HG02588 (cell line): Measurements from ENCODE around the gene MTRF1.
"Not testable (repeated sequence)": the region's sequence is repeated elsewhere in the genome, so short reads cannot be mapped to it uniquely, and the experiment has no call there.

Experiments used
- ATAC-seq: cut with Tn5 transposase; IDR thresholded peaks from one replicate; pipeline ENCODE4 v1.9.1; 2021; ENCODE audit warnings: mild to moderate bottlenecking, moderate library complexity; ENCODE audit not compliant: unreplicated experiment

The MTRF1 gene

DNA sequence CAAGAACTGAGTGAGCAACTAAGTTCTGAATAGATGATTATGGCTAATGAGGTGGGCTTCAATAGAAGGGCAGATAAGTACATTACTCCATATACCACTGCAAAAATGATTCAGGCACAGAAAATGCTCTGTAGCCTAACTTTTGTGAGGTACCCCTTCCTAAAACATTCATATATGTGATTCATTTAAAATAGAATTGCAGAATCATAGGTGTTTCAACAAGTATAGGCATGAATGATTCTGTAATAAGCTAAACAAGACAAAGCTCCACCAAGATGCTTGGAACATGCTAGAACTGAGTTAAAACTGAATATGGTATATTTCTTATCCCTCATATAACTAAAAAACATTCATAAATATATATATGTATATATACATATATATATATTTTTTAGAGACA is 81.1 kb downstream of the MTRF1 start:
- no peak for ATAC-seq

GRCh38 chr13:41179593-41180250 is 83.7 kb downstream of the MTRF1 start:
- no peak for ATAC-seq

DNA sequence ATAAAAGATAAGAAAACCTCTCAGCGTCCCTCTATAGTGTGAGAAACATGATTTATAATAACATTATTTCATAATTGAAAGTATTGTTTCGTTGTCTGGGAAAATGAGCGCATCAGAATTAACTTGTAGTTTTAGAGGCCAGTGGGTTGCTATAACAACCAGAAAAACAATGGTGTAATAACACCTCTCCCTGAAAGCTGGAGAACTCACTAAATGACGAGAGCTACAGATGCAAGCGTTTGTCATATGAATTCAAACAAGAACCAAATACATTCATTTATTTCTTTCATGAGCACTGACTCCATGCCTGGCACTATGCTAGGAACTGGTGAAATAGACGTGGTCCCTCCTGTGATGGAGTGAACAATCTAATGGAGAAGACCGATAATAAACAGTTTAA is 85.3 kb downstream of the MTRF1 start:
- no peak for ATAC-seq

DNA sequence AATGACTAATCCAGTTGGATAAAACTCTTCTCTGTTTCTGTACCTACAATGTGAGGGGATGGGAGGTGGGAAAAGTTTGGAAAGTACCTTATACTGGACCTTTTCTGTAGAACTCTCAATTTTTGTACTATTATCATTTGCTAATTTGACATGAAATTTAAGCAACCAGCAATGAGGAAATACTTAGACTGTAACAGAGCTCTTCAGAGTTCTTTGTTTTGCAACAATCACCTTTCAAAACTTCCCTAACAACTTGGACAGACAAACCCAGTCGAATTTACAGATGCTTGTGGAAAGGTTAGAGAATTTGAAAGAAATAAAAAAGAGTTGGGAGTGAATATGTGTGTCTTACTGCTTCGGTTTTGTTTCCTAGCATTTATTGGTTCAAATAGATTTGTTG is 85.8 kb downstream of the MTRF1 start:
- no peak for ATAC-seq

DNA sequence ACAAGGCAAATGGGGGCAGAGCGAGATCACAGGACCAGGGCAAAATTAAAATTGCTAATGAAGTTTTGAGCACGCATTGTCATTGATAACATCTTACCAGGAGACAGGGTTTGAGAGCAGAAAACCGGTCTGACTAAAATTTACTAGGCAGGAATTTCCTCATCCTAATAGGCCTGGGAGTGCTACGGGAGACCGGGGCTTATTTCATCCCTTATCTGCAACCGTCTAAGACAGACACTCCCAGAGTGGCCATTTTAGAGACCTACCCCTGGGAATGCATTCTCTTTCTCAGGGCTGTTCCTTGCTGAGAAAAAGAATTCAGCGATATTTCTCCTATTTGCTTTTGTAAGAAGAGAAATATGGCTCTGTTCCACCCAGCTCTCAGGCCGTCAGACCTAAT is 87.8 kb downstream of the MTRF1 start:
- ATAC-seq, result not testable (repeated sequence)
